NCI-H2029 treated with DMSO at 0.1 percent for 48 hours (cell line): ENCODE measurements around the gene GJA5.
A peak's percentile ranks its signal among the peaks of the same experiment; 100 is the strongest.

ENCODE experiments used
- DNase-seq: peaks from one replicate; lab custom pipeline; 2025; lab: John Stamatoyannopoulos, UW

Gene GJA5

GRCh38 chr1:147726168-147726567, 34.2 kb downstream of the GJA5 start:
- DNase-seq, result no peak

GRCh38 chr1:147725685-147726084, 34.7 kb downstream of the GJA5 start:
- no peak for DNase-seq

- no peak for DNase-seq
These were observed 36.6 kb downstream of the GJA5 start for GRCh38 chr1:147723691-147724323.

GRCh38 chr1:147722124-147722523, 38.3 kb downstream of the GJA5 start:
- no peak for DNase-seq

- no peak for DNase-seq
These were observed 38.7 kb downstream of the GJA5 start for GRCh38 chr1:147721716-147722115.

GRCh38 chr1:147720557-147720956, 39.8 kb downstream of the GJA5 start:
- DNase-seq, result no peak

DNA sequence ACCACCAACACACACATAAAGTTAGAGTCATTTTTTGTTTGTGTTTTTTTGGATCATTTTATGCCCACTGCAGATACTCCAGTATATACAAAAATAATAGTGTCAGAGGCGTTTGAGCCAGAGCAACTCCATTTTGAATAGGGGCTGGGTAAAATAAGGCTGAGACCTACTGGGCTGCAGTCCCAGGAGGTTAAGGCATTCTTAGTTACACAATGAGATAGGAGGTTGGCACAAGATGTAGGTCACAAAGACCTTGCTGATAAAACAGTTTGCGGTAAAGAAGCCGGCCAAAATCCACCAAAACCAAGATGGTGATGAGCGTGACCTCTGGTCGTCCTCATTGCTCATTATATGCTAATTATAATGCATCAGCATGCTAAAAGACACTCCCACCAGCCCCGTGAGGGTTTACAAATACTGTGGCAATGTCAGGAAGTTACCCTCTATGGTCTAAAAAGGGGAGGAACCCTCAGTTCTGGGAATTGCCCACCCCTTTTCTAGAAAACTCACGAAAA, 40.6 kb downstream of the GJA5 start:
- no peak for DNase-seq

- no peak for DNase-seq
These were observed 41.2 kb downstream of the GJA5 start for GRCh38 chr1:147719029-147719698.

DNA sequence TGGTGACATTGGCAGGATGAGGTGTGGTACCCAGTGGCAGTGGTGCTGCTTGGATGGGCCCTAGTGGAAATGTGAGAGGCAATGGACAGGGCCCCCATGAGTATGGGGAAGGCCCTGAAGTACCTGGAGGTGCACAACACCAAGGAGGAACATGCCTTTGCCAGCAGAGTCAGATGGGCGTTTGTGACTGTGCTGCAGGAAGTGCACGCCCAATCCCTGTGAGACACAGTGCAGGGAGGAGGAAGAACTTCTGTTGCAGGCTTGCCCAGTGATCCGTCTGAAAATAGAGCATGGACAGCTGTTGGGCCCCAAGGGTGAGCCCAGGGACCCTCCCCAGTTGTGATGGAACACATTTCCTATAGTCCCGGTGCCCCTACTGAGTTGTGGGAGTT, 42.7 kb downstream of the GJA5 start:
- no peak for DNase-seq

GRCh38 chr1:147717051-147717705, 43.2 kb downstream of the GJA5 start:
- DNase-seq, result peak; percentile 93

DNA sequence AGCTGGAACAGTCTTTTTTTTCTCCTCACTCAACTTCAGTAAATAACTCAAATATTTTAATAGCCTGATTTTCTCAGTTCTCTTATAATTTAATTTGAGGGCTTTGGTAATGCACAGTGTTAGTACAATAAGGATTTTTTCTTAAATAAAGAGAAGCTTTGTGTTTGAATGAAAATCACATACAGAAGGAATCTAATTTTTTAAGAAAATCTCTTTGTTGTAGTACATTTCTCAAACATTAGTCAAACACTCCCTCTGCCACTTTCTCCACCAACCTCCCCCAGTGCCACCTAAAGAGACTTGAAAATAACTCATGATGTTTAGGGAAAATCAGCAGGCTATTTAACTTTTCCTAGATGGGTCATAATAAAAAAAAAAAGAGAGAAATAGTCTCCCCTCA, 47.8 kb downstream of the GJA5 start:
- no peak for DNase-seq
